Prostate gland (tissue), 2 donors: ENCODE results near the gene THAP4. TPM values are rescaled to one million over a fixed set of nuclear protein-coding genes. Genes with fewer than 3 reads are reported as not detected.

Experiments used
- DNase-seq: peaks from one replicate; pipeline ENCODE4 v3.0.0-alpha.2; 2019; ENCODE audit warnings: low spot score
- H3K27ac ChIP-seq, 2 donors: fragments of 200-600 bp; sonication (generic); 2 replicates each; pipeline ENCODE4 v1.5.1; 2017 to 2019
- H3K27me3 ChIP-seq: fragments of 200-600 bp; sonication (generic); replicated peaks from 2 replicates; pipeline ENCODE4 v1.5.1; 2019; ENCODE audit not compliant: insufficient read depth
- H3K36me3 ChIP-seq, 2 donors: fragments of 200-600 bp; sonication (generic); 1 replicate in 1 of 2; 2 replicates in 1 of 2; pipeline versions ENCODE4 v1.5.1 to v1.8.1; 2017 to 2019
- H3K4me1 ChIP-seq: fragments of 200-600 bp; sonication (generic); replicated peaks from 2 replicates; pipeline ENCODE4 v1.5.1; 2019
- H3K4me3 ChIP-seq, 2 donors: fragments of 200-600 bp; sonication (generic); 2 replicates each; pipeline ENCODE4 v1.5.1; 2017 to 2019
- H3K9me3 ChIP-seq: fragments of 200-600 bp; sonication (generic); 2 replicates; pipeline ENCODE4 v1.5.1; 2017
- POLR2A ChIP-seq: fragments of 450-650 bp; IDR thresholded peaks from one replicate; pipeline ENCODE4 v1.6.1; 2016; ENCODE audit warnings: antibody characterized with exemption, mild to moderate bottlenecking
- POLR2AphosphoS5 ChIP-seq: sonication (generic); formaldehyde crosslinking; IDR thresholded peaks from one replicate; pipeline ENCODE4 v1.6.1; 2017; ENCODE audit warnings: antibody characterized with exemption
- WGBS: methylation state at CpG from one replicate; pipeline ENCODE4 v1.1.5; 2018; 5-methylcytosine and 5-hydroxymethylcytosine counted together
- intact Hi-C: fragments of 100-400 bp; cut with DNase I; formaldehyde crosslinking; loops from one replicate; pipeline ENCODE4 v1.14.2; 2022
- total RNA-seq, 2 donors: library from RNA; depleted of rRNA; stranded (reverse); fragments of >200 nt; gene quantifications; one replicate each; pipeline ENCODE4 v1.1.0, GENCODE V29; 2016
- TF ChIP-seq, protein P1 (sequence below), 4 experiments: fragments of 200-600 bp in 2 of 4; fragments of 450-650 bp in 2 of 4; sonication (generic) in 2 of 4; IDR thresholded peaks; 1 replicate in 3 of 4; 2 replicates in 1 of 4; pipeline ENCODE4 v1.5.1; 2016 to 2019; ENCODE audit warnings: antibody characterized with exemption in 4 of 4, mild to moderate bottlenecking in 2 of 4, moderate library complexity in 2 of 4

THAP4 gene
- total RNA-seq, 2 donors from 2014 or later = 60.8 to 92.9 TPM

DNA sequence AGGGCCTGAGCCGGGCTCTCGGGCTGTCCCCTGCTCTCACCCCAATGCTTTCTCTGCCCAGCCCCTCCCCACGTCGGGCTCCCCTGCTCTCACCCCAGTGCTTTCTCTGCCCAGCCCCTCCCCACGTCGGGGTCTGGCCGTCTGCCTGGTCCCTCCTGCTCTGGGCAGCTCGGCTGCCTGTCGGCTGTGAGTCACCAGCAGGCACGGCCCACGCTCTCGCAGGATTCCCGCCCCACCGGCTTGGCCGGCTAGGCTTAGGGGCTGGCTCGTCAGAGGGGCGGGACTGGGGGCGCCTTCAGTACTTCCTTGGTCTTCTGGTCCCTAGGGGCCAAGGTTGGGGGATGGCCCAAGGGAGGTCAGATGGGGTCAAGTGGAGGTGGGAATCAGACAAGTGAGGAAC is 75.1 kb downstream of the THAP4 start:
- Histone ChIP-seq H3K27ac (peak overlapping the region; percentile 42 to 80), H3K4me3 (no peak overlapping the region), H3K36me3 (no peaks in the 10 kb centered on the region), H3K4me1 (peaks cover 48% of the 10 kb centered on the region), H3K27me3 (no peaks in the 10 kb centered on the region), H3K9me3 (no peaks in the 10 kb centered on the region)
- DNase-seq = peak; percentile 82
- 6% methylated on average over 18 of the region's 18 CpGs for WGBS
- TF ChIP-seq, protein P1, sequence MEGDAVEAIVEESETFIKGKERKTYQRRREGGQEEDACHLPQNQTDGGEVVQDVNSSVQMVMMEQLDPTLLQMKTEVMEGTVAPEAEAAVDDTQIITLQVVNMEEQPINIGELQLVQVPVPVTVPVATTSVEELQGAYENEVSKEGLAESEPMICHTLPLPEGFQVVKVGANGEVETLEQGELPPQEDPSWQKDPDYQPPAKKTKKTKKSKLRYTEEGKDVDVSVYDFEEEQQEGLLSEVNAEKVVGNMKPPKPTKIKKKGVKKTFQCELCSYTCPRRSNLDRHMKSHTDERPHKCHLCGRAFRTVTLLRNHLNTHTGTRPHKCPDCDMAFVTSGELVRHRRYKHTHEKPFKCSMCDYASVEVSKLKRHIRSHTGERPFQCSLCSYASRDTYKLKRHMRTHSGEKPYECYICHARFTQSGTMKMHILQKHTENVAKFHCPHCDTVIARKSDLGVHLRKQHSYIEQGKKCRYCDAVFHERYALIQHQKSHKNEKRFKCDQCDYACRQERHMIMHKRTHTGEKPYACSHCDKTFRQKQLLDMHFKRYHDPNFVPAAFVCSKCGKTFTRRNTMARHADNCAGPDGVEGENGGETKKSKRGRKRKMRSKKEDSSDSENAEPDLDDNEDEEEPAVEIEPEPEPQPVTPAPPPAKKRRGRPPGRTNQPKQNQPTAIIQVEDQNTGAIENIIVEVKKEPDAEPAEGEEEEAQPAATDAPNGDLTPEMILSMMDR (IDR thresholded peaks at IDR 0.05) = no peak
- TF ChIP-seq POLR2A = peak; percentile 58
- TF ChIP-seq POLR2AphosphoS5 = peak; percentile 89
- intact Hi-C loops = no loop called here

GRCh38 chr2:241560883-241561474 is 76.0 kb downstream of the THAP4 start:
- intact Hi-C loops = no loop called here
- peak; percentile 40 for DNase-seq
- H3K4me3 ChIP-seq = peak overlapping the region in 1 of 2 donors; percentile 74
- H3K4me1 ChIP-seq = peaks cover 48% of the 10 kb centered on the region
- H3K27me3 ChIP-seq = no peaks in the 10 kb centered on the region
- H3K36me3 ChIP-seq = no peaks in the 10 kb centered on the region
- TF ChIP-seq, protein P1 (IDR thresholded peaks at IDR 0.05) = no peak
- TF ChIP-seq POLR2AphosphoS5 = peak; percentile 6
- WGBS = 49% methylated on average over 17 of the region's 19 CpGs
- no peaks in the 10 kb centered on the region for H3K9me3 ChIP-seq
- peak overlapping the region; percentile 70 to 80 for H3K27ac ChIP-seq

DNA sequence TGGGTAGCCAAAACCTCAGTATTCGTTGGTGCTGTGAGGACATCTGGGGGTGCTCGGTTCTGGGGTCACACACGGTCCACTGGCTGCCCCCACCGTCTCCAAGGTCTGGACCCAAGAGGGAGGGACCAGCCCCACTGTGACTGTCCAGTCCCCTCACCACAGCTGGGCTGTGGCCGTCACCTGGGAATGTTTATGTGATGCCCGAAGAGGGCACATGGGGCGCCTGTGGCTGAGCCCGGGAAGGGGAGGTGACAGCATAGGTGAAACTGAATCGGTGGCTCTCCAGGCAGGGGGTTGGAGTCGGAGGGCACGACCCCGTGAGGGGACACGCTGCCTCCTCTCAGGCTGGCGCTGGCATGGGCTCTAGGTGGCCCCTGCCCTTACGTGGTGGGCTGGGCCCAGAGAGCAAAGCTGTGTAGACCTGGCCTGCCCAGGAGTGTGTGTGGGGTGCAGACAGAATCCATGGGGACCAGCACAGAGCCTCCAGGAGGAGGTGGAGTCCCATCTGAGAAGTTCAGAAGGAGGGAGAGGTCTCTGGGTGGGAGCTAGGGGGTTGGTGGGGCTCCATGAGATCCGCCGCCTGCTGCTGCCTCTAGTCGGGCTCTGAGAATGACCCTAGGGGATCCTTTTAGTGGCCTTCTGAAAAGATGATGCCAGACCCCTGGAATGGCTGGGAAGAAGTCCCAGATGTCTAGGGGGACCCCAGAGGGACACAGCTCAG is 76.6 kb downstream of the THAP4 start:
- no peak for DNase-seq
- peaks cover 48% of the 10 kb centered on the region for H3K4me1 ChIP-seq
- no peaks in the 10 kb centered on the region for H3K9me3 ChIP-seq
- 58% methylated on average over 18 of the region's 18 CpGs for WGBS
- intact Hi-C loops = no loop called here
- no peaks in the 10 kb centered on the region for H3K36me3 ChIP-seq
- no peak for TF ChIP-seq POLR2A
- TF ChIP-seq, protein P1 (IDR thresholded peaks at IDR 0.05) = no peak
- peak overlapping the region; percentile 70 to 80 for H3K27ac ChIP-seq
- H3K27me3 ChIP-seq = no peaks in the 10 kb centered on the region
- H3K4me3 ChIP-seq = peak overlapping the region; percentile 49 to 74

DNA sequence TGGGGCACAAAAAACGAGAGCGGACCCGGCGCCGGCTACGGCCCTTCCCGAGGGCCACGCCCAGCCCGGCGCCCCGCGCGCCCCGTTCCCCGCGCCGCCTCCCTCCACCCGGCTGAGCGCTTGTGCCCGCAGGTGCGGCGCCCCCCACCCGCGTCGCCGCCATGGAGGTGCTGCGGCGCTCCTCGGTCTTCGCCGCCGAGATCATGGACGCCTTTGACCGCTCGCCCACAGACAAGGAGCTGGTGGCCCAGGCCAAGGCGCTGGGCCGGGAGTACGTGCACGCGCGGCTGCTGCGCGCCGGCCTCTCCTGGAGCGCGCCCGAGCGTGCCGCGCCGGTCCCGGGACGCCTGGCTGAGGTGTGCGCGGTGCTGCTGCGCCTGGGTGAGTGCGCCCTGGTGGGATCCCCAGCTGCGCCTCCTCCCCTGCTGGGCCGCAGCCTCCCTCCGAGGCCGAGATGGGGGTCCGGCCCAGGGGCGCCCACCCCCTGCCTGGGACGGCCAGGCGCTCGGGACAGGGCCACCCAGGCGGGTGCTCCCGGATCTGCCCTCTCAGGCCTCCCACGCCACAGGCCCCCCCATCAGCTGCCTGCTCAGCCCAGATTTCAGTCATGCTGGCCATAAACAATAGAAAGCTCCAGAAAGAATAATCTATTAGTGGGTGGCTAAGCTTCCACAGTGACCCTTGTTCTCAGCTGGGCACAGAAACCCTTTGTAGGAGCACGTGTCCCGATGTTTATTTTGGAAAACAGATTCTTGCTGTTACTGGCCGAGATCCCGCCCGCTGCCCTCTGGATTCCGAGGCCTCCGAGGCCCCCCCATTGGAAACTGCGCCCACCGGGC is 77.4 kb downstream of the THAP4 start:
- peak; percentile 27 for DNase-seq
- peak overlapping the region; percentile 70 to 80 for H3K27ac ChIP-seq
- no peaks in the 10 kb centered on the region for H3K9me3 ChIP-seq
- intact Hi-C loops = no loop called here
- peaks cover 40% of the 10 kb centered on the region for H3K4me1 ChIP-seq
- no peaks in the 10 kb centered on the region for H3K27me3 ChIP-seq
- peak overlapping the region; percentile 49 to 74 for H3K4me3 ChIP-seq
- TF ChIP-seq POLR2A = no peak
- peak; percentile 20 for TF ChIP-seq POLR2AphosphoS5
- TF ChIP-seq, protein P1 (IDR thresholded peaks at IDR 0.05) = no peak
- WGBS = 3% methylated on average over 37 of the region's 78 CpGs
- no peaks in the 10 kb centered on the region for H3K36me3 ChIP-seq
